ENCODE results near the gene DLG2.
A peak's percentile ranks its signal among the peaks of the same experiment; 100 is the strongest.

DLG2 gene

GRCh38 chr11:85481862-85482261 is 145.3 kb downstream of the DLG2 start:
- Histone ChIP-seq H3K36me3 (replicated peaks; ENCODE audit: low read depth, low read length) (no peaks in the 10 kb centered on the region), H3K4me2 (ENCODE audit: low read length) (no peak overlapping the region), H4K20me1 (ENCODE audit: insufficient read depth, low read length) (no peaks in the 10 kb centered on the region), H3K9me3 (ENCODE audit: insufficient read depth, low read length) (0 out of 2 replicates have a peak, but pooled peaks cover 6% of the 10 kb centered on the region), H3K4me3 (ENCODE audit: low read length) (no peak overlapping the region), H3K79me2 (ENCODE audit: low read length) (no peaks in the 10 kb centered on the region), H2AFZ (ENCODE audit: low read depth, low read length) (no peak overlapping the region), H3K27ac (ENCODE audit: low read length) (no peak overlapping the region), H3K27me3 (ENCODE audit: low read depth, low read length) (no peaks in the 10 kb centered on the region), H3K4me1 (ENCODE audit: low read length) (no peaks in the 10 kb centered on the region), H3K9ac (ENCODE audit: low read length) (no peak overlapping the region)
- TF ChIP-seq, protein P1, sequence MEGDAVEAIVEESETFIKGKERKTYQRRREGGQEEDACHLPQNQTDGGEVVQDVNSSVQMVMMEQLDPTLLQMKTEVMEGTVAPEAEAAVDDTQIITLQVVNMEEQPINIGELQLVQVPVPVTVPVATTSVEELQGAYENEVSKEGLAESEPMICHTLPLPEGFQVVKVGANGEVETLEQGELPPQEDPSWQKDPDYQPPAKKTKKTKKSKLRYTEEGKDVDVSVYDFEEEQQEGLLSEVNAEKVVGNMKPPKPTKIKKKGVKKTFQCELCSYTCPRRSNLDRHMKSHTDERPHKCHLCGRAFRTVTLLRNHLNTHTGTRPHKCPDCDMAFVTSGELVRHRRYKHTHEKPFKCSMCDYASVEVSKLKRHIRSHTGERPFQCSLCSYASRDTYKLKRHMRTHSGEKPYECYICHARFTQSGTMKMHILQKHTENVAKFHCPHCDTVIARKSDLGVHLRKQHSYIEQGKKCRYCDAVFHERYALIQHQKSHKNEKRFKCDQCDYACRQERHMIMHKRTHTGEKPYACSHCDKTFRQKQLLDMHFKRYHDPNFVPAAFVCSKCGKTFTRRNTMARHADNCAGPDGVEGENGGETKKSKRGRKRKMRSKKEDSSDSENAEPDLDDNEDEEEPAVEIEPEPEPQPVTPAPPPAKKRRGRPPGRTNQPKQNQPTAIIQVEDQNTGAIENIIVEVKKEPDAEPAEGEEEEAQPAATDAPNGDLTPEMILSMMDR (IDR thresholded peaks at IDR 0.05; ENCODE audit: low read depth, low read length), result no peak
- TF ChIP-seq EZH2phosphoT487 (IDR thresholded peaks at IDR 0.05; ENCODE audit: low read depth), result no peak

GRCh38 chr11:85475660-85476517 is 151.3 kb downstream of the DLG2 start:
- Histone ChIP-seq H3K36me3 (replicated peaks; ENCODE audit: low read depth, low read length) (no peaks in the 10 kb centered on the region), H4K20me1 (ENCODE audit: insufficient read depth, low read length) (no peaks in the 10 kb centered on the region), H3K4me2 (ENCODE audit: low read length) (no peak overlapping the region), H3K9ac (ENCODE audit: low read length) (no peak overlapping the region), H2AFZ (ENCODE audit: low read depth, low read length) (no peak overlapping the region), H3K4me1 (ENCODE audit: low read length) (no peaks in the 10 kb centered on the region), H3K27ac (ENCODE audit: low read length) (no peak overlapping the region), H3K79me2 (ENCODE audit: low read length) (no peaks in the 10 kb centered on the region), H3K9me3 (ENCODE audit: insufficient read depth, low read length) (peaks cover 6% of the 10 kb centered on the region; the same call in 1 of the 2 replicates), H3K4me3 (ENCODE audit: low read length) (no peak overlapping the region), H3K27me3 (ENCODE audit: low read depth, low read length) (no peaks in the 10 kb centered on the region)
- TF ChIP-seq, protein P1 (IDR thresholded peaks at IDR 0.05; ENCODE audit: low read depth, low read length), result no peak
- TF ChIP-seq EZH2phosphoT487 (IDR thresholded peaks at IDR 0.05; ENCODE audit: low read depth), result no peak

GRCh38 chr11:85472953-85473352 is 154.2 kb downstream of the DLG2 start:
- Histone ChIP-seq H3K27me3 (ENCODE audit: low read depth, low read length) (no peaks in the 10 kb centered on the region), H3K9ac (ENCODE audit: low read length) (no peak overlapping the region), H3K9me3 (ENCODE audit: insufficient read depth, low read length) (peaks cover 6% of the 10 kb centered on the region; the same call in 1 of the 2 replicates), H3K4me1 (ENCODE audit: low read length) (no peaks in the 10 kb centered on the region), H2AFZ (ENCODE audit: low read depth, low read length) (no peak overlapping the region), H3K4me3 (ENCODE audit: low read length) (no peak overlapping the region), H3K36me3 (replicated peaks; ENCODE audit: low read depth, low read length) (no peaks in the 10 kb centered on the region), H3K4me2 (ENCODE audit: low read length) (no peak overlapping the region), H3K27ac (ENCODE audit: low read length) (no peak overlapping the region), H3K79me2 (ENCODE audit: low read length) (no peaks in the 10 kb centered on the region), H4K20me1 (ENCODE audit: insufficient read depth, low read length) (no peaks in the 10 kb centered on the region)
- TF ChIP-seq EZH2phosphoT487 (IDR thresholded peaks at IDR 0.05; ENCODE audit: low read depth), result no peak
- TF ChIP-seq, protein P1 (IDR thresholded peaks at IDR 0.05; ENCODE audit: low read depth, low read length), result no peak

DNA sequence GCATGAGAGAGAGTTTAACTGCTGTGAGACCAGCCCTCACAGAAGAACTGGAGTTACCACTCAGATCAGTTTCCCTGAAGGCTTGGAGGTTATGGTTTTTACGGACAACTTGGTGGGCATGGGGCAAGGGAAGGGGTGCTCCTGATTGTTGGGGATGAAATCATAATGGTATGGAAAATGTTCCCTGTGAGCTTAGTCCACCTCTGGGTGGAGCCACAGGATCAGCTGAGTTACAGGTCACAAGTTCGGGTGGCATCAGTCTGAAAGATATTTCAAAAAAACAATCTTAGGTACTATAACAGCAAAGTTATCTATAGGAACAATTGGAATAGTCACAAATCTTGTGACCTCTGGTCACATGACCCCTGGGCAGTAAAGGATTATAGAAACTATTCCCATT is 162.9 kb downstream of the DLG2 start:
- Histone ChIP-seq H4K20me1 (ENCODE audit: insufficient read depth, low read length) (no peaks in the 10 kb centered on the region), H3K4me1 (ENCODE audit: low read length) (no peaks in the 10 kb centered on the region), H3K79me2 (ENCODE audit: low read length) (no peaks in the 10 kb centered on the region), H3K9ac (ENCODE audit: low read length) (no peak overlapping the region), H3K27me3 (ENCODE audit: low read depth, low read length) (no peaks in the 10 kb centered on the region), H3K27ac (ENCODE audit: low read length) (no peak overlapping the region), H3K9me3 (ENCODE audit: insufficient read depth, low read length) (no peaks in the 10 kb centered on the region), H3K4me3 (ENCODE audit: low read length) (no peak overlapping the region), H2AFZ (ENCODE audit: low read depth, low read length) (no peak overlapping the region), H3K4me2 (ENCODE audit: low read length) (no peak overlapping the region), H3K36me3 (replicated peaks; ENCODE audit: low read depth, low read length) (no peaks in the 10 kb centered on the region)
- TF ChIP-seq, protein P1 (IDR thresholded peaks at IDR 0.05; ENCODE audit: low read depth, low read length), result peak; percentile 41
- TF ChIP-seq EZH2phosphoT487 (IDR thresholded peaks at IDR 0.05; ENCODE audit: low read depth), result no peak
